SK-N-SH treated with all-trans-retinoic acid at 6 μM for 48 hours (cell line): ENCODE data around the gene UCHL5.

Experiments used
- ARNTL ChIP-seq: fragments of 450-650 bp; formaldehyde crosslinking; IDR thresholded peaks from 2 replicates; pipeline ENCODE4 v1.5.0; 2020; ENCODE audit warnings: low read depth, mild to moderate bottlenecking, moderate library complexity, borderline replicate concordance
- BACH2 ChIP-seq: fragments of 250-450 bp; sonication (Bioruptor Pico); IDR thresholded peaks from 2 replicates; pipeline ENCODE4 v1.9.0; 2021; ENCODE audit warnings: mild to moderate bottlenecking, borderline replicate concordance
- ISL1 ChIP-seq: fragments of 250-450 bp; sonication (Bioruptor Pico); IDR thresholded peaks from 2 replicates; pipeline ENCODE4 v2.1.2; 2022; ENCODE audit warnings: mild to moderate bottlenecking, moderate library complexity
- PATZ1 ChIP-seq: fragments of 250-450 bp; sonication (Bioruptor Pico); IDR thresholded peaks from 2 replicates; pipeline ENCODE4 v1.8.0; 2020; ENCODE audit warnings: mild to moderate bottlenecking, moderate library complexity, borderline replicate concordance
- POU6F1 ChIP-seq: fragments of 250-450 bp; sonication (Bioruptor Pico); IDR thresholded peaks from 2 replicates; pipeline ENCODE4 v1.8.0; 2021; ENCODE audit warnings: low read depth, mild to moderate bottlenecking, moderate library complexity, borderline replicate concordance
- PPARA ChIP-seq: fragments of 250-450 bp; sonication (Bioruptor Pico); IDR thresholded peaks from 2 replicates; pipeline ENCODE4 v1.5.0; 2020; ENCODE audit warnings: mild to moderate bottlenecking, borderline replicate concordance
- RARB ChIP-seq: fragments of 250-450 bp; sonication (Bioruptor Pico); IDR thresholded peaks from 2 replicates; pipeline ENCODE4 v1.8.0; 2021; ENCODE audit warnings: mild to moderate bottlenecking, moderate library complexity
- ZC3H10 ChIP-seq: fragments of 250-450 bp; sonication (Bioruptor Pico); IDR thresholded peaks from 2 replicates; pipeline ENCODE4 v1.5.1; 2021; ENCODE audit warnings: mild to moderate bottlenecking, moderate library complexity
- ZFP3 ChIP-seq: fragments of 250-450 bp; sonication (Bioruptor Pico); IDR thresholded peaks from 2 replicates; pipeline ENCODE4 v1.5.0; 2020; ENCODE audit warnings: mild to moderate bottlenecking, moderate library complexity
- ZFP30 ChIP-seq: fragments of 450-650 bp; formaldehyde crosslinking; IDR thresholded peaks from 2 replicates; pipeline ENCODE4 v1.5.0; 2022; ENCODE audit warnings: mild to moderate bottlenecking, moderate library complexity
- ZNF565 ChIP-seq: fragments of 450-650 bp; formaldehyde crosslinking; conservative IDR thresholded peaks from 2 replicates; pipeline ENCODE4 v1.5.0; 2020; ENCODE audit warnings: low read depth, mild to moderate bottlenecking, moderate library complexity

- no peak for TF ChIP-seq RARB (CRISPR knock-in tag)
- no peak for TF ChIP-seq ISL1
- TF ChIP-seq ZC3H10 (CRISPR knock-in tag), result no peak
- TF ChIP-seq ZFP30, result no peak
- TF ChIP-seq BACH2, result no peak
- no peak for TF ChIP-seq ARNTL
- no peak for TF ChIP-seq ZFP3 (CRISPR knock-in tag)
- TF ChIP-seq PPARA, result no peak
- no peak for TF ChIP-seq POU6F1 (CRISPR knock-in tag)
- no peak for TF ChIP-seq PATZ1 (CRISPR knock-in tag)
- TF ChIP-seq ZNF565 (CRISPR knock-in tag), result no peak
These were observed 86.0 kb downstream of the UCHL5 start for GRCh38 chr1:192973202-192973601.
